Cardiac muscle cell (in vitro differentiated cells and primary cell): ENCODE measurements around the gene VPS50. TPM values are rescaled to one million over a fixed set of nuclear protein-coding genes. Genes with fewer than 3 reads are reported as not detected.
"Not testable (repeated sequence)": the region's sequence is repeated elsewhere in the genome, so short reads cannot be mapped to it uniquely, and the experiment has no call there.

Experiments
- DNase-seq, 2 donors: peaks; one replicate each; pipeline versions ENCODE4 v3.0.0 to v3.0.0-alpha.2; 2010 to 2017; ENCODE audit warnings: low read depth in 1 of 2, low spot score in 1 of 2
- H3K27ac ChIP-seq: fragments of 200-600 bp; sonication (generic); 2 replicates; pipeline ENCODE4 v1.5.1; 2016
- H3K27me3 ChIP-seq: fragments of 200-600 bp; sonication (generic); 2 replicates; pipeline ENCODE4 v1.6.0; 2016; ENCODE audit warnings: control low read depth
- H3K36me3 ChIP-seq: fragments of 200-600 bp; sonication (generic); 2 replicates; pipeline ENCODE4 v1.5.1; 2016; ENCODE audit warnings: control low read depth
- H3K4me1 ChIP-seq: fragments of 200-600 bp; sonication (generic); 2 replicates; pipeline ENCODE4 v1.8.1; 2017; ENCODE audit warnings: low read depth, mild to moderate bottlenecking, mixed run types
- H3K4me3 ChIP-seq: fragments of 200-600 bp; sonication (generic); 2 replicates; pipeline ENCODE4 v1.5.1; 2016; ENCODE audit warnings: mild to moderate bottlenecking
- H3K9me3 ChIP-seq: fragments of 200-600 bp; sonication (generic); 2 replicates; pipeline ENCODE4 v1.5.1; 2017; ENCODE audit warnings: low read depth, mild to moderate bottlenecking, control low read depth
- polyA plus RNA-seq: library from polyadenylated mRNA; unstranded; fragments of >200 nt; fragmentation: Nextera tagmentation; extraction: Ambion mirVana; gene quantifications from 2 replicates; pipeline ENCODE4 v1.2.1, GENCODE V29; 2016
- total RNA-seq: library from RNA; depleted of rRNA; stranded (reverse); fragments of >200 nt; gene quantifications from 2 replicates; pipeline ENCODE4 v1.2.3, GENCODE V29; 2016
- TF ChIP-seq, protein P1 (sequence below): IDR thresholded peaks from 2 replicates; pipeline ENCODE4 v1.5.1; 2012; ENCODE audit warnings: low read depth, mild to moderate bottlenecking, low read length

Gene VPS50
- total and polyA plus RNA-seq, 2 experiments from 2014 or later, result 14.9 to 22.2 TPM

DNA sequence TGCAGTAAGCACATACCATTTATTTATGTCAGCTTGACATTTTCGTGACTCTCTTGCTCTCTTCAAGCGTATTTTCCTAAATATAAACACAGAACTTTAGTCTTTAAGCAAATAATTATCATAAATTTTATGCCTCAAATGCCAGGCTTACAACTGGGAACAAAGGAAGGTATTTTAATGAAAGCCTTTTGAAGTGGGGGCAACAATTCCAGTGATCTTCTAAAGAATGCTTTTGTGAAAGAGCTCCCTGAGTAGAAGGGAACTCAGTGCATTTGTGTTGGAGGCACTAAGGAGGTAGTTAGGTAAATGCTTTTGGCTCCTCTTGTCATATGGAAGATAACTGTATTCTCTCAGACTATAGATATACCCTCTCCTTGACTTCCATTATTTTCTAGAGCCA, 104.9 kb downstream of the VPS50 start:
- H3K27ac ChIP-seq, result no peak overlapping the region
- no peaks in the 10 kb centered on the region for H3K36me3 ChIP-seq
- no peak for DNase-seq
- H3K4me1 ChIP-seq, result no peaks in the 10 kb centered on the region
- H3K27me3 ChIP-seq, result no peaks in the 10 kb centered on the region
- TF ChIP-seq, protein P1, sequence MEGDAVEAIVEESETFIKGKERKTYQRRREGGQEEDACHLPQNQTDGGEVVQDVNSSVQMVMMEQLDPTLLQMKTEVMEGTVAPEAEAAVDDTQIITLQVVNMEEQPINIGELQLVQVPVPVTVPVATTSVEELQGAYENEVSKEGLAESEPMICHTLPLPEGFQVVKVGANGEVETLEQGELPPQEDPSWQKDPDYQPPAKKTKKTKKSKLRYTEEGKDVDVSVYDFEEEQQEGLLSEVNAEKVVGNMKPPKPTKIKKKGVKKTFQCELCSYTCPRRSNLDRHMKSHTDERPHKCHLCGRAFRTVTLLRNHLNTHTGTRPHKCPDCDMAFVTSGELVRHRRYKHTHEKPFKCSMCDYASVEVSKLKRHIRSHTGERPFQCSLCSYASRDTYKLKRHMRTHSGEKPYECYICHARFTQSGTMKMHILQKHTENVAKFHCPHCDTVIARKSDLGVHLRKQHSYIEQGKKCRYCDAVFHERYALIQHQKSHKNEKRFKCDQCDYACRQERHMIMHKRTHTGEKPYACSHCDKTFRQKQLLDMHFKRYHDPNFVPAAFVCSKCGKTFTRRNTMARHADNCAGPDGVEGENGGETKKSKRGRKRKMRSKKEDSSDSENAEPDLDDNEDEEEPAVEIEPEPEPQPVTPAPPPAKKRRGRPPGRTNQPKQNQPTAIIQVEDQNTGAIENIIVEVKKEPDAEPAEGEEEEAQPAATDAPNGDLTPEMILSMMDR, result no peak
- H3K4me3 ChIP-seq, result no peak overlapping the region
- H3K9me3 ChIP-seq, result no peaks in the 10 kb centered on the region

DNA sequence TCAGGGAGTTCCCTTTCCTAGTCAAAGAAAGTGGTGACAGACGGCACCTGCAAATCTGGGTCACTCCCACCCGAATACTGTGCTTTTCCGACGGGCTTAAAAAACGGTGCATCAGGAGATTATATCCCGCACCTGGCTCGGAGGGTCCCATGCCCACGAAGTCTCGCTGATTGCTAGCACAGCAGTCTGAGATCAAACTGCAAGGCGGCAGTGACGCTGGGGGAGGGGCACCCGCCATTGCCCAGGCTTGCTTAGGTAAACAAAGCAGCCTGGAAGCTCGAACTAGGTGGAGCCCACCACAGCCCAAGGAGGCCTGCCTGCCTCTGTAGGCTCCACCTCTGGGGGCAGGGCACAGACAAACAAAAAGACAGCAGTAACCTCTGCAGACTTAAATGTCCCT, 110.0 kb downstream of the VPS50 start:
- not testable (repeated sequence) for H3K4me3 ChIP-seq, H3K27ac ChIP-seq, DNase-seq, H3K4me1 ChIP-seq, H3K27me3 ChIP-seq, H3K36me3 ChIP-seq, H3K9me3 ChIP-seq

DNA sequence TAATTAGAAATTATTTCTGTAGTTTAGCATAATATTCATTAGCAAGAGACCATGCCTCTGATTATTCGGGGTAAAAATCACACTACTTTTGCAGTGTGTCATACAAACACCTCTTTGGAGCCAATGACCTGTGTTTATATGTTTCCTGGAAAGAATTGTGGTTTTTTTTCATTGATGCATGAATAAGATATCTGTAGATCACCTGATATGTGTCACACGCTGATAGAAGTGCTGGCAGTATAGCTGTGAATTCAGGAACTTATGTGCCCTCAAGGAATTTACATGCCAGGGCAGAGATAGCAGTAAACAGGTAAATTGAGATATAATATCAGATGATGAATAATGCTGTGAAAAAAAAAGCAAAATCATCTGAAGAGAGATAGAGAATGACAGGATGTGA, 118.2 kb downstream of the VPS50 start:
- DNase-seq, result no peak
- no peak overlapping the region for H3K4me3 ChIP-seq
- H3K9me3 ChIP-seq, result no peaks in the 10 kb centered on the region
- no peaks in the 10 kb centered on the region for H3K4me1 ChIP-seq
- TF ChIP-seq, protein P1, result no peak
- H3K36me3 ChIP-seq, result no peaks in the 10 kb centered on the region
- H3K27me3 ChIP-seq, result no peaks in the 10 kb centered on the region
- no peak overlapping the region for H3K27ac ChIP-seq

DNA sequence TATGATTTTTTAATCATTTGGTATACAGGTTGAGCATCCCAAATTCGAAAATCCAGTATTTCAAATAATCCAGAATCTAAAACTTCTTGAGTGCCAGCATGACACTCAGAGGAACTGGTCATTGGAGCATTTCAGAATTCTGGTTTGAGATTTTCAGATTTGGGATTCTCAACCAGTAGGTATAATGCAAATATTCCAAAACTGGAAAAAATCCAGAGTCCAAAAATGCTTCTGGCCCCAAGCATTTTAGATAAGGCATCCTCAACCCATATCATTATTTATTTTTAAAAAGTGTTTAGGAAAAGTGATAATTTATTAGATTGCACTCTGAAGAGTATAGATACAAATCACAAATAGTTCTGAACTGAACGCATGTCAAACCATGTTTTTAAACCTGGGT, 120.7 kb downstream of the VPS50 start:
- TF ChIP-seq, protein P1, result no peak
- no peaks in the 10 kb centered on the region for H3K36me3 ChIP-seq

DNA sequence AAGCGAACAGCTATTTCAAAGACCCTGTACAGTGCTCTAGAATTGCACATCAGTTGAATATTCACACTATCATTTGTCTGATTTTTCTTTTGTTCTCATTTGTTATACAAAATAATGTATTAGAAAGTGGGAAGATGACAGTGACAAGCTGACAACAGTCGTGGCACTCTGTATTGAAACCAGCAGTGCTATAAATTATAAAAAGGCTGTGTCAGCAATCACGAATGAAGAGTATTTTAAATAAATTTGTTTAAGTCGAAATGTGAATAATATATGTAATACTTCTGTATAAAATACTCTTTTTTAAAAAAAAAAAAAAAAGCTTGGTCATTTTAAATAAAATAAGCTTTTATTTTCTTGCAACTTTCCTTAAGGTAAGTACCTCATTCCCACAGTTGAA, 122.6 kb downstream of the VPS50 start:
- TF ChIP-seq, protein P1, result no peak
- no peaks in the 10 kb centered on the region for H3K9me3 ChIP-seq
- no peaks in the 10 kb centered on the region for H3K4me1 ChIP-seq
- no peaks in the 10 kb centered on the region for H3K27me3 ChIP-seq
- H3K36me3 ChIP-seq, result no peaks in the 10 kb centered on the region
- no peak overlapping the region for H3K27ac ChIP-seq
- no peak for DNase-seq
- H3K4me3 ChIP-seq, result no peak overlapping the region

More for the DNA sequence above, 120.7 kb downstream of the VPS50 start:
- no peak overlapping the region for H3K4me3 ChIP-seq
- H3K4me1 ChIP-seq, result no peaks in the 10 kb centered on the region
- no peak overlapping the region for H3K27ac ChIP-seq
- H3K9me3 ChIP-seq, result no peaks in the 10 kb centered on the region
- H3K27me3 ChIP-seq, result no peaks in the 10 kb centered on the region
- no peak for DNase-seq

DNA sequence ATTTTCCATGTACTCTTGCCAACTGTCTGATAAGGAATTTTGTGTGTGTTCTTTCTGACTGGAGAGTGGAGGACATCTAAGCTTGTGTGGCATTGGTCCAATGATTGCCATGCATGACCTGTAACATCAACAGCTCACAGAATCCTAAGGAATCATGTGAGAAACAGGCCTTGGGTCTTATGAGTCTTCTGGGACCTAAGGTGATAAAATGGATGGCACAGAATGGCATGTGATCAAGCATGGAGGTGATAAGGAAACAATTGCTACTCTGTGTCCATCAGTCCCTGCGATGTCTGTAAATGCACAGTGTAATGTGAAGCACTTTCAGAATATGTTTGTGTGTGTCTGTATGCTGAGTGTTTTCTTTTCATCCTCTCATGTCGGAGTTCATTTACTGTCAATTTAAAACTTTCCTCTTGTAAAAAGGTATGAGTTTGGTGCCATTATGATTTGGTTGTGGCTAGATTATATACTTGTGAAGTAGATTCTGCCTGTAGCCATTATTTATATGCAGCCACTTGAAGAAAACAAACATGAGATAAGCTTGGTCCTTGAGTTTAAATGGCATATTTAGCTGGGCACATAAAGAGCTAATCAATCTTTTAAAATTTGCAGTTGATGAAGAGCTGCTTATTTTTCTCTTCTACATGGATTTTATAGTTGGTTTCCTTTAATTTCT, 127.5 kb downstream of the VPS50 start:
- Histone ChIP-seq H3K27me3 (no peaks in the 10 kb centered on the region), H3K9me3 (no peaks in the 10 kb centered on the region), H3K27ac (no peak overlapping the region), H3K4me3 (no peak overlapping the region), H3K36me3 (no peaks in the 10 kb centered on the region), H3K4me1 (no peaks in the 10 kb centered on the region)
- DNase-seq, result no peak
- TF ChIP-seq, protein P1, result no peak
